OCI-LY7 (cell line): ENCODE results near the gene PKM. TPM values are rescaled to one million over a fixed set of nuclear protein-coding genes. Genes with fewer than 3 reads are reported as not detected.
"Not testable (repeated sequence)": the region's sequence is repeated elsewhere in the genome, so short reads cannot be mapped to it uniquely, and the experiment has no call there.

ENCODE experiments used
- BruUV-seq: library from RNA; stranded (reverse); fragments of 400-500 nt; replicated peaks from 2 replicates; lab custom pipeline; 2021; lab: Mats Ljungman, UMichigan
- CTCF ChIA-PET: fragments of 300-600 bp; sonication (Branson Sonifier 250); formaldehyde crosslinking; loops from one replicate; lab custom pipeline; 2022; ENCODE audit warnings: antibody characterized with exemption; ENCODE audit not compliant: unreplicated experiment; lab: Charles Lee
- POLR2A ChIA-PET: fragments of 300-600 bp; sonication (Branson Sonifier 250); formaldehyde crosslinking; loops from one replicate; lab custom pipeline; 2022; ENCODE audit warnings: antibody characterized with exemption; lab: Charles Lee
- DNase-seq: peaks from one replicate; pipeline ENCODE4 v3.0.0-alpha.2; 2015; ENCODE audit warnings: low spot score
- H2AFZ ChIP-seq: fragments of 200-600 bp; sonication (generic), shearing (Covaris generic); 2 replicates; pipeline ENCODE4 v1.6.1; 2014; ENCODE audit warnings: mild to moderate bottlenecking, antibody characterized with exemption, low read length, moderate library complexity
- H3K27ac ChIP-seq: fragments of 200-600 bp; sonication (generic); 2 replicates; pipeline ENCODE4 v1.5.1; 2014; ENCODE audit warnings: mixed run types, low read depth, mild to moderate bottlenecking, moderate library complexity, low read length, inconsistent platforms; ENCODE audit not compliant: poor library complexity, severe bottlenecking
- H3K36me3 ChIP-seq: fragments of 200-600 bp; sonication (generic); 2 replicates; pipeline ENCODE4 v1.6.1; 2014; ENCODE audit warnings: mild to moderate bottlenecking, antibody characterized with exemption, low read length, moderate library complexity, mixed read lengths; ENCODE audit not compliant: insufficient read depth
- H3K4me1 ChIP-seq: fragments of 200-600 bp; sonication (generic); 2 replicates; pipeline ENCODE4 v1.5.1; 2014; ENCODE audit warnings: mild to moderate bottlenecking, low read length; ENCODE audit not compliant: insufficient read depth, poor library complexity, severe bottlenecking
- H3K4me2 ChIP-seq: fragments of 200-600 bp; sonication (generic); 2 replicates; pipeline ENCODE4 v1.6.1; 2014; ENCODE audit warnings: mild to moderate bottlenecking, low read length
- H3K4me3 ChIP-seq: fragments of 200-600 bp; sonication (generic); 2 replicates; pipeline ENCODE4 v1.5.1; 2014; ENCODE audit warnings: mild to moderate bottlenecking, low read depth, low read length; ENCODE audit not compliant: poor library complexity, severe bottlenecking
- H3K79me2 ChIP-seq: fragments of 200-600 bp; sonication (generic); 2 replicates; pipeline ENCODE4 v1.6.1; 2016; ENCODE audit warnings: low read depth, mild to moderate bottlenecking, low read length, moderate library complexity, mixed read lengths; ENCODE audit not compliant: insufficient read depth
- H3K9me2 ChIP-seq: fragments of 200-600 bp; sonication (generic); 2 replicates; pipeline ENCODE4 v1.6.1; 2016; ENCODE audit warnings: mild to moderate bottlenecking, low read length, mixed read lengths; ENCODE audit not compliant: insufficient read depth
- H3K9me3 ChIP-seq: fragments of 200-600 bp; sonication (generic); 2 replicates; pipeline ENCODE4 v1.6.1; 2014; ENCODE audit warnings: mild to moderate bottlenecking, mixed run types, low read length, mixed read lengths
- H4K20me1 ChIP-seq: fragments of 200-600 bp; sonication (generic); 2 replicates; pipeline ENCODE4 v1.6.1; 2014; ENCODE audit warnings: mild to moderate bottlenecking, antibody characterized with exemption, low read length, moderate library complexity, mixed read lengths; ENCODE audit not compliant: insufficient read depth
- CTCF ChIP-seq: fragments of 200-600 bp; sonication (generic); conservative IDR thresholded peaks from 2 replicates; pipeline ENCODE4 v1.5.1; 2014; ENCODE audit warnings: mild to moderate bottlenecking, antibody characterized with exemption, low read length, moderate library complexity, mixed read lengths
- EZH2phosphoT487 ChIP-seq: fragments of 200-600 bp; sonication (generic); IDR thresholded peaks from 2 replicates; pipeline ENCODE4 v1.6.1; 2018; ENCODE audit warnings: low read depth, borderline replicate concordance, mild to moderate bottlenecking, mixed run types, antibody characterized with exemption, low read length, moderate library complexity, mixed read lengths
- intact Hi-C: fragments of 100-400 bp; cut with micrococcal nuclease; formaldehyde crosslinking; loops from one replicate; pipeline ENCODE4 v1.10.0; 2022; ENCODE audit not compliant: unreplicated experiment
- total RNA-seq, 2 experiments: library from RNA; depleted of rRNA in 1 of 2; stranded (reverse); fragments of >200 nt in 1 of 2; shearing (Covaris generic) in 1 of 2; gene quantifications; 2 replicates each; pipeline ENCODE4 v1.2.3, GENCODE V29; 2014 to 2022

The PKM gene
- total RNA-seq, 2 experiments from 2014 or later: 917 to 1,131 TPM

- BruUV-seq: no TSS peak
- no peak overlapping the region for H2AFZ ChIP-seq
- intact Hi-C loops: no loop called here
- no peaks in the 10 kb centered on the region for H3K36me3 ChIP-seq
- no peak overlapping the region for H3K27ac ChIP-seq
- H3K9me2 ChIP-seq: no peaks in the 10 kb centered on the region
- TF ChIP-seq CTCF (no peak), EZH2phosphoT487 (no peak)
- H3K4me1 ChIP-seq: no peaks in the 10 kb centered on the region
- DNase-seq: no peak
- POLR2A ChIA-PET: interaction anchor here (0.6 kb wide), 1 partner anchor 157 kb away, joined by 4 read pairs; no protein-coding TSS in a partner anchor
- H3K4me2 ChIP-seq: no peak overlapping the region
- H3K9me3 ChIP-seq: no peaks in the 10 kb centered on the region
- H4K20me1 ChIP-seq: no peaks in the 10 kb centered on the region
- no peaks in the 10 kb centered on the region for H3K79me2 ChIP-seq
- H3K4me3 ChIP-seq: no peak overlapping the region
- CTCF ChIA-PET: no interaction called here
Measured at GRCh38 chr15:72173864-72174550, 57.0 kb downstream of the PKM start.

- CTCF ChIA-PET: no interaction called here
- H3K9me2 ChIP-seq: no peaks in the 10 kb centered on the region
- POLR2A ChIA-PET: no interaction called here
- no peaks in the 10 kb centered on the region for H4K20me1 ChIP-seq
- H3K79me2 ChIP-seq: no peaks in the 10 kb centered on the region
- H2AFZ ChIP-seq: no peak overlapping the region
- no peaks in the 10 kb centered on the region for H3K9me3 ChIP-seq
- no peaks in the 10 kb centered on the region for H3K36me3 ChIP-seq
- intact Hi-C loops: no loop called here
- no peak overlapping the region for H3K4me3 ChIP-seq
- DNase-seq: no peak
- TF ChIP-seq CTCF: no peak
- TF ChIP-seq EZH2phosphoT487: no peak
- no peaks in the 10 kb centered on the region for H3K4me1 ChIP-seq
- H3K27ac ChIP-seq: no peak overlapping the region
- BruUV-seq: no TSS peak
- no peak overlapping the region for H3K4me2 ChIP-seq
Measured at GRCh38 chr15:72173401-72173800, 57.6 kb downstream of the PKM start.

- TF ChIP-seq EZH2phosphoT487: no peak
- TF ChIP-seq CTCF: no peak
- intact Hi-C loops: no loop called here
- no peak overlapping the region for H3K4me2 ChIP-seq
- H3K36me3 ChIP-seq: no peaks in the 10 kb centered on the region
- no peak overlapping the region for H3K27ac ChIP-seq
- ChIA-PET CTCF (no interaction called here), POLR2A (no interaction called here)
- H2AFZ ChIP-seq: no peak overlapping the region
- DNase-seq: no peak
- H3K4me1 ChIP-seq: no peaks in the 10 kb centered on the region
- no peaks in the 10 kb centered on the region for H3K79me2 ChIP-seq
- no peaks in the 10 kb centered on the region for H3K9me2 ChIP-seq
- no peak overlapping the region for H3K4me3 ChIP-seq
- H3K9me3 ChIP-seq: no peaks in the 10 kb centered on the region
- no TSS peak for BruUV-seq
- H4K20me1 ChIP-seq: no peaks in the 10 kb centered on the region
Measured at GRCh38 chr15:72172796-72173195, 58.2 kb downstream of the PKM start.

- H3K79me2 ChIP-seq, H3K9me2 ChIP-seq, H3K27ac ChIP-seq, intact Hi-C loops, BruUV-seq, H3K4me1 ChIP-seq, DNase-seq, H3K4me3 ChIP-seq, H3K36me3 ChIP-seq, H3K4me2 ChIP-seq, POLR2A ChIA-PET, H2AFZ ChIP-seq, H3K9me3 ChIP-seq, H4K20me1 ChIP-seq: not testable (repeated sequence)
- CTCF ChIA-PET: interaction anchor here (0.5 kb wide), 1 partner anchor 329 kb away, joined by 4 read pairs; no protein-coding TSS in a partner anchor
Measured at GRCh38 chr15:72171978-72172377, 59.0 kb downstream of the PKM start.
